HG02970 (cell line): ENCODE measurements around the gene TCEA3.
"Not testable (repeated sequence)": the region's sequence is repeated elsewhere in the genome, so short reads cannot be mapped to it uniquely, and the experiment has no call there.

Experiments
- ATAC-seq: cut with Tn5 transposase; IDR thresholded peaks from one replicate; pipeline ENCODE4 v1.9.1; 2021; ENCODE audit warnings: mild to moderate bottlenecking, moderate library complexity, moderate number of reproducible peaks; ENCODE audit not compliant: unreplicated experiment, low FRiP score

TCEA3 gene

GRCh38 chr1:23395154-23395724 lies 29.3 kb downstream of the TCEA3 start:
- ATAC-seq: no peak

DNA sequence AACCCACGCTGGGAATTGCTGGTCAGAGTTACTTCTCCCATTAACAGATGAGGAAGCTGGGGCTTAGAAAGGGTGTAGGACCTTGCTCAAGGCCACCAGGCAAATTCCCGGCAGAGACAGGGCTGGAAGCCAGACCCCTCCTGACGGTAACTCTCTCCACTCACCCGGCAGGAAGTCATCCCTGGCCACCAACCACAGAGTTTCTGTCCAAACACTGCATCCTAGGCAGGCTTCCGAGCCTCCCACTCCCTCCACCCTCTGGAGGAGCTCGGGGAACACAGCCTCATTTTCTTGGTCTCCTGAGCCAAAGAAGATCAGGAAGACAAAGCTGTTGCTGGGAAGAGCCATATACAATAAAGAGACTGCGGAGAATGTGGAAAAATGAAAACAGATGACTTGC lies 29.9 kb downstream of the TCEA3 start:
- no peak for ATAC-seq

DNA sequence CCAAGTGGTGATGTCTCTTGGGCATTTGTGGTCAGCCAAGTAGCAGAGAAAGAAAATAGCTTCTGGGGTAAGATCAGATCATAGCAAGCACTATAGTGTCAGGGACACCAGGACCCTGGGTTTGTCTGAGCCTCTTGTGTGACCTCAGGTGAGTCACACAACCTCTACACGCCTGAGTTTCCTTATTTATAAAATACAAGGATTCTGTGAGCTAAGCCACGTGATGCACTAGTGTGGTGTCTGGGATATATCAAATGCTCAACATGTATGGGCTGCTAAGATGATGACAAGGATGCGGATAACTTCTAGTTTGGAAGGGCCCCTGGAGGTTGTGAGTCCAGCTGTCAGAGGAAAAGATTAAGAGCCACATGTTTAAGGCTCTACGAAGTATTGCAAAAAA lies 30.4 kb downstream of the TCEA3 start:
- no peak for ATAC-seq

GRCh38 chr1:23393706-23394105 lies 30.8 kb downstream of the TCEA3 start:
- no peak for ATAC-seq

- ATAC-seq: no peak
Observed at GRCh38 chr1:23392125-23392855, 32.3 kb downstream of the TCEA3 start.

GRCh38 chr1:23389837-23390321 lies 34.7 kb downstream of the TCEA3 start:
- no peak for ATAC-seq

DNA sequence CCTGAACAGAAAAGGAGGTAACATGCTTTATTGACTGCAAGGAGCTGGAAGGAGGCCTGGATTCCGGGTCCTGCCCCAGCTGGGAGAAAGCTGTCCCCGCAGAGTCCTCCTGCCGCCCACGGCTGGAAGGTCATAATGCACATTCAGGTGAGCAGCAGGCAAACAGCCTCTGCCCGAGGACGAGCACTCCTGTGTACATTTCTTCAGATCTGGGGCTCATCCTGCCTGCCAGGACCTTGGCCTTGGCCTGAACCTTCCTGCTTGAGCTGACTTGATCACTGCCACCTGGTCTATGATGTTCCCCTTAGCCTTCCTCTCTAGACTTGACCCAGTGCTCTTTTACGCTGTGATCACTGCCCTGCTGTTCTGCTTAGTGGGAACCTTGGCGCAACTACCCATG lies 37.1 kb downstream of the TCEA3 start:
- ATAC-seq: no peak

DNA sequence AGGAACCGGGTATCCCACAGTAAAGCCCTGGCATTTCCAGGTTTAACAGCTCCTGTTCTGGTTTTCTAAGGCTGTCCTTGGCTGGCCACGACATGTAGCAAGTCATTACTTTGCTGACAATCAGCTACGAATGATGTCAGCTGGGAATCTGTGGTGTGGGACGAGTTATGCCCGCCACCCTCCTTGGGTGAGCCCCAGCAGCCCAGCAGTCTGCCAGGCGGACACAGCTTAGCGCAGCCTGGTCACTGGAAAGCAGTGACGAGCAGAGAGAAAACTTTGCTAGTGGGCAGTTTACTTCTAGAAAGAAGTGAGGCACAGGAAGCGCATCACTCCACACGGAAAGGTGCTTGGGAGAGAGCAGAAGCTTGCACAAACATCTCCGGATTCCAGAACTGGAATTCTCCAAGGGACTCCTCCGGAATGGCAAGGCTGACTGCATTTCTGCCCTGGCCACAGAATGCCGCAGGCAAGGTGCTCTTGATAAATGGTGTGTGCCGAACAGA lies 39.4 kb downstream of the TCEA3 start:
- no peak for ATAC-seq

- no peak for ATAC-seq
Observed at GRCh38 chr1:23384312-23385058, 40.1 kb downstream of the TCEA3 start.

DNA sequence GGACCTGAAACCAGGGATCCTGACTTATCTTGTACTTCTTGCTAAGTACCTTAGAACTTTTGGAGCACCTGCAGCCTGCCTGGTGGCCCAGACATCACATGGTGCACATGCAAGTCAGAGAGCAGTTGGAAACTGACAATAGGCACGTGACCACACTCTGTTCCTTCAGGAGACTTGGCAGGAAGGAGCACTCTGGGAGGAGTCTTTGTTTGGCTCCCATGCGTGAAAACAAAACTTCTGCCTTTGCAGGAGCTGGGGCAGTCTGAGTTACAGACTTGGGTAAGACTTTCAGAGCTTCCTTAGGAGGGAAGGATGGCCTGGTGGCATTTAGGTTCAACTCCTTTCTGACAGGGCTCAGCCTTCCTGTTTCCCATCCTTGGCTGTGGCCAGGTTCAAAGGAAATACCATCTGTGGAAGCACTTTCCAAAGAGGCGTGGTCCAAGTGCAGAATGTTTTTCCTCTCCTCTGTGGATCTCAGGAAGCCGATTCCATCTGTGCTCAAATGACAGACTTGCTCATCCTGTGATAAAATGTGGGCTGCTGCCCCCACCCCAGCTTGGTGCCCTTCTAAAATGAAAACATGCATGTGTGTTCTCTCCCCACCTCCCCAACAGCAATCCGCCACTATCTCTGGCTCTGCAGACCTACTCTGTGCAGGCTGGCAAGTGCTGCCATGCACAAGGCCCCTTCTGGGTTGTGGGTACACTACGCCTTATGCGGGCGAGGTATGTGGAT lies 40.8 kb downstream of the TCEA3 start:
- no peak for ATAC-seq

GRCh38 chr1:23381233-23381885 lies 43.2 kb downstream of the TCEA3 start:
- no peak for ATAC-seq

DNA sequence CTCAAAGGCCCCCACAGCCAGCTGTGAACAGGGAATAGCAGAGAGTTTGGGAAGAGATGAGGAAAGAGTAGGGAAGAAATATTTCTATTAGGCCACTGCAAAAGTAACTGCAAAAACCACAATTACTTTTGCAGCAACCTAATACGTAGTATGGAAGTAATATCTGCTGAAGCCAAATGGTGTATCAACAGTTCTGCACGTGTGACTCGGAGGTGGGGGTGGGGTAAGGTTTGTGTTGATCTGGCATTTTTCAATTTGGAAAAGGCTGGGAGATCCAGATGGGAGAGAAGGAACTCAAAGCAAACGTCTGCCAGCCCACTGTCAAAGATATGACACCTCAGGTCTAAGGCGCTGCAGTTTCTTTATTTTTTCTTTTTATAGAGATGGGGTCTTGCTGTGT lies 43.8 kb downstream of the TCEA3 start:
- no peak for ATAC-seq

- ATAC-seq: not testable (repeated sequence)
Observed at GRCh38 chr1:23380236-23380635, 44.3 kb downstream of the TCEA3 start.

GRCh38 chr1:23376890-23377811 lies 47.4 kb downstream of the TCEA3 start:
- no peak for ATAC-seq

- not testable (repeated sequence) for ATAC-seq
Observed at GRCh38 chr1:23374079-23374735, 50.3 kb downstream of the TCEA3 start.

- ATAC-seq: no peak
Observed at GRCh38 chr1:23371987-23372880, 52.3 kb downstream of the TCEA3 start.

DNA sequence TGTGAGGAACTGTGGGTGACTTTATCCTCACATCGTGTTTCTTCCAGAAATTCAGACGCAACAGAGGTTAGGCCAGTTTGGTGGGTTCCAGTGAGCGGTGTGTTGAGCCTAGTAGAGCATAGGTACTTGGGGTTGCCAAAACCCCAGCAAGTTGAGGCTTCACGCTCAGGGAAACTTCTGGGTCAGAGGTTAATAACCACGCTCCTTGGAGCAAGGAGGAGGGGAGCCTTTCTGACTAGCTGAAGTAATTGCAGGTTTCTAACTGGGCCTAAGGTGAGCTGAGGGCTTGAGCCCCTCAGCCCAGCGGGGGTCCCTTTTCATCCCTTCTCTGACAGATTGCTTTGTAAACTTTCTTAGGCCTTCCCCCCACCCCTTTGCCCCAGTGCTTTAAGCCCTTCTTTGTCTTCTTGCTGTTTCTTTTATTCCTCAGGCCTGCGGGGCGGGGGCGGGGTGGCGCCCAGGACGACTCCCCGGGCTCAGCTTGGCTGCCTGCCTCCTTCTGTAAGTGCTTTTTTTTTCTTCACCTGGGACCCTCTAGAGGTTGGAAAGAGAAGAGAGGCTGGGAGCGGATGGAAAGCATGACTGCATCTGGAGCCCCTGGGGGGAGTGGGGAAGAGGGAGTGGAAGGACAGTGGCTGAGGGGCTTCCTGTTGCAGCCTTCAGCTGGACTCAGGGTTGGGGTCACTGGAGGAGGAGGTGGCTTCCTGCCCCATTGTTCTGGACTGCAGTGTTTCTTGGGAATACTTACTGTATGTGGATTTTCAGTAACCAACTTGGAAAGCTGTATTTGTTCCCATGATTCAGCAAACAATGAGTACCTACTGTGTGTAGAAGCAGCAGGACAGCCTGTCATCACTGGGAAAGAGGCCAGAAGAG lies 53.6 kb downstream of the TCEA3 start:
- ATAC-seq: no peak
